ENCODE measurements around the gene CCSER1.

The CCSER1 gene

DNA sequence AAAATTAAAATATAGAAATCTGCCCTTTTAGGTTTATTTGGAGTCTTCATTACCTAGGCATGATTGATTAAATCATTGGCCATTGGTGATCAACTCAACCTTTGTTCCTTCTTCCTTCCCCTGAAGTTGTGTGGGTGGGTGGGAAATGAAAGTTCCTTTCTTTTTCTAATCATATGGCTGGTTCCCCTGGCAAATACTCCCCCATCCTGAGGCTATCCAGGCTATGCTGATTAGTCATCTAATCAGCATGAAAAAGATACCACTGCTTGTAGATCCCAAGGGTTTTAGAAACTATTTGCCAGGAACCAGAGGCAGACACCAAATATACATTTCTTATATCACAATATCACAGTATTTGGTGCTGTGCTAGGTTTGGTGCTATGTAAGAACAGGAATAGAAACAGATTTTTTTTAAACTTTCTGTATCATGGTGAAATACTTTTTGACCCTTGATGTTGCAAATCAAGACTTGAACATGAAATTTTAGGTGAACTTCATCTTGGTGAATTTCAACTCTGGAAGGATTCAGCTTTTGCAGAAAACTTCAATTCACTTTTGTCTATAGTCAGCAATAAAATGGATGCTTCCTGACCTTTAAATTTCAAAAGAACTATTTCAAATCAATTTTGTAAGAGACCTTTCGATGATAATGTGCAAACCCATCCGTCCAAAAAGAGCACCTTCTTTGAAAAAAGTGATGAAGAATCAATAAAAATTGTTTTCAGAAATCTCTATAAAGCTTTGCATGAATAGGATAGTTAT, 71.1 kb downstream of the CCSER1 start:
- no peak for DNase-seq

DNA sequence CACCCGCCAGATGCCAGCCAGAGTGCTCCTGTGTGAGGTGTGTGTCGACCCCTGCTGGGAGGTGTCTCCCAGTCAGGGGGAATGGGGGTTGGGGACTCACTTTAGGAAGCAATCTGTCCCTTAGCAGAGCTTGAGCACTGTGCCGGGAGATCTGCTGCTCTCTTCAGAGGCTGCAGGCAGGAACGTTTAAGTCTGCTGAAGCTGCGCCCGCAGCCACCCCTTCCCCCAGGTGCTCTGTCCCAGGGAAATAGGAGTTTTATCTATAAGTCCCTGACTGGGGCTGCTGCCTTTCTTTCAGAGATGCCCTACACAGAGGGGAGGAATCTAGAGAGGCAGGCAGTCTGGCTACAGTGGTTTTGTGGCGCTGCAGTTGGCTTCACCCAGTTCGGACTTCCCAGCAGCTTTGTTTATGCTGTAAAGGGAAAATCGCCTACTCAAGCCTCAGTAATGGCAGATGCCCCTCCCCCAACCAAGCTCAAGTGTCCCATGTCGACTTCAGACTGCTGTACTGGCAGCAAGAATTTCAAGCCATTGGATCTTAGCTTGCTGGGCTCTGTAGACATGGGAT, 80.8 kb downstream of the CCSER1 start:
- DNase-seq, result no peak

GRCh38 chr4:90209922-90210321, 82.7 kb downstream of the CCSER1 start:
- DNase-seq, result no peak

- no peak for DNase-seq
Measured at GRCh38 chr4:90211174-90211573, 84.0 kb downstream of the CCSER1 start.

- DNase-seq, result no peak
Measured at GRCh38 chr4:90215286-90215685, 88.1 kb downstream of the CCSER1 start.

DNA sequence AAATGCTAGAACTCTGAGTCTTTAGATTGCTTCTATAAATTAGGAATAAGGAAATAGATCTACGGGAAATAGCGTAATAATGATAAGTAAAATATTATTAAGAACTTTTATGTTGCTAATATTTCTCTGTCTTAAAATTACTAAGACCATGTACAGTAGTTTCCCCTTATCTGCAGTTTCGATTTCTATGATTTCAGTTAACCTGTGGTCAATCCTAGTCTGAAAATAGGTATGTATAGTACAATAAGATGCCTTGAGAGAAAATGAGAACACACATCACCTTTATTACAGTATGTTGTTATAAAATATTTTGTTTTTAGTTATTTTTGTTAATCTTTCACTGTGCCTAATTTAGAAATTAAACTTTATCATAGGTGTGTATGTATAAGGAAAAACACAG, 92.6 kb downstream of the CCSER1 start:
- DNase-seq, result no peak

DNA sequence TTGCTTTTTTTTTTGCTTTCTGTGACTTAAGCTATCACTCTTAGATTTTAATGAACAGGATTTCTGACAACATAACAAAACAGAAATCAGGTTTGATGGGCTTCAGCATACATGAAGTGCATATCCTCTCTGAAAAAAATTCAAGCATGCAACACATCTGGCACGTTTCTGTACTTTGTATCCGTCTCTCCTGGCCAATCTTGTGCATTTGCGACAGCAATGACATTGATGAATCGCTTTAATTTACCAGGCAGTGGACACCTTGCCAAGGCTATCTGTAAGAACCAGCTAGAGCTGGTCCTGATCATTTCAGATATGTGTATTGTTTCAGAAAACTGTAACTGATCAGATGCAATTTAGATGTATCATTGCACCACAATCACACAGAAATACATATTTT, 93.3 kb downstream of the CCSER1 start:
- DNase-seq, result no peak

GRCh38 chr4:90226734-90227133, 99.5 kb downstream of the CCSER1 start:
- no peak for DNase-seq

DNA sequence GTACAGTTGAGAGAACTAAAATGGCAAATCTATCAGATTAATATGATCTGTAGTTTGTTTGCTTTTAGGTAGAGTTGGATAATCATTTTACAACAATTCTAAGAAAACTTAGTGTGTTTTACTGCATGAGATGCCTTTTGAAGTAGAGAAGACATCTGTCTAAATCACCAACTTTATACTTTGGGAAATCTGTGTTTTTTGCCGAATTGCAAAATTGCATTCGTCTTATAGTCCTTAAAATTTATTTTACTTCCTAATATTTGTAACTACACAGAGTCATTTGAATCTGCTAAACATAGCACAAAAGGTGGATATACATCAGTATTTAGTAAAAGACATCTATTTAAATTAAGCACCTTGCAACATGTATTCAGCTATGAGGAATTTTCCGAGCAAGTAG, 100.0 kb downstream of the CCSER1 start:
- no peak for DNase-seq

DNA sequence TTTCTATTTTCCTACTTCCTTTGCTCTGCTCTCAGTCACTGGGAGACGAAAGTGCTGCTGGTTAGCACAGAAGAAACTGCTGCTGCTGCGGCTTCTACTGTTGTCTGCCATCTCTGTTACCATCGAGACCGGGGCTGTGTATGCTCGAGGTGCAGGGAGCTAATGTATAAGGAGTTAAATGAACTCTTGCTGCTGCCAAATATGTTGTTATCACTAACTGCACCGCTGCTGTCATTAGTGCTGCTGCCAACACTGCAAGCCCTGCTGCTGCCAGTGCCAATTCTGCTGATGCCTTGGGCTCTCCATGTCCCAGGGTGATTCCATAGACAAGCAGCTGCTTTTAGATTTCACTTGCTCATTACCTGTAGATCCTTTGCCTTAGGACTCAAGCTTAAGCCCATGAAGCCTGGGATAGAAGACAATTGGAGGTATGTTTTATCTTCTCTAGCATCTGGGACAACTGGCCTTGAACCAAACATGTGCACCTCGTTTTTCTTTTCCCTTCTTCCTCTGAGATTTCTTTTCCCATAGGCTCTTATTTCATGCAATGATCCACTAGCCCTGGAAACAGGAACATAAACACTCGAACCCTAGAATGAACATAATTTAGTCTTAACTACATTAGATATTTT, 107.8 kb downstream of the CCSER1 start:
- DNase-seq, result no peak

DNA sequence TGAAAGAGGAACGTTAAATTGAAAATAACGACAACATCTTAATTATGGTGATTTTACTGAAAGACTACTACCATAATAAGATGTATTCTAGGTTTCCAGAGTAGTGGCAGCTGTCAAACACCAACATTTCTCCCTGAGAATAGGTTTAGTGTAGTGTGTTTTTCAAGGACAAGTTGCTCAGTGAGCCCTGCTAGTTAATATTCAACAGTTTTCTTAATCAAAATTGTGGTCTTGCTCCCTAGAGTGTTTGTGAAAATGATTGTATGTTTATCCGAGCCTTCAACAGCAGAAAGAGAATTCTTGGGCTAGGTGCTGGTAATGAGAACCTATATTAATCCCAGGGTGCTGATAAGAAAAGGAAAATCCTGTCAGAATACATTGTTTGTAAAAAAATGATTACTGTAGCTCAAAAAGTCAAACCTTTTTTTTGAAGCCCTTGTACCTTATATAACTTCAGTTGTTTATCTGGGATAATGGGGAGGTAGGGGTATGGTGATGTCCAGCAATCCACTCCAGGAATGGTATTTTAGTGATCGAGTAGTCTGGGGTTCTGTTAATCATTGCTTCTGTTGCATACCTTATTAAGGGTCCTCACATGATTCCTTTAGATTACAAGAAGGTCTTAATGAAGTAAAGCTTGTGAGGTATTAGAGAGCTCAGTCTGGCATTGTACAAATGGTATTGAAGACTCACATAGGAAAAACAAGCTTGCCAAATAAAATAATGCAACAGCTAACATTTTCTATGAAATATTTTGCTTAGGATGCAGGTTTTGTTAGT, 110.7 kb downstream of the CCSER1 start:
- no peak for DNase-seq

DNA sequence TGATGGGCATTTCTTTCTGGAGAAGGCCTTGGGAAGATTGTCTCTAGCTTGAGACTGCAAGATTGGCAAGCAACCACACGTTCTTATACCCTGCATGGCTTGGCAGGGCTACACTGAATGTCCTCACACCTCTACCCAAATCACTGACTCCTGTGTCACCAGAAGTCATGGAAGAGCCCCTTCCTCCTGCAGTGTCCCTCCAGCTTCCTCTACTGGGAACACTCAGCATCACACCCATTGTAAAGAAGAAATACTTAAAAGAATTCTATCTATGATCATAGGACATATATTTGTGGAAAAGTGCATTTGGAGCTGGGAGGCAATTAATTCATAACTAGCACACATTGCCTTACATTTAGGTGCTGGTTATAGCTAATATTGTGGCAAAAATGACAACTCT, 113.1 kb downstream of the CCSER1 start:
- DNase-seq, result no peak

GRCh38 chr4:90241008-90241407, 113.8 kb downstream of the CCSER1 start:
- DNase-seq, result no peak

DNA sequence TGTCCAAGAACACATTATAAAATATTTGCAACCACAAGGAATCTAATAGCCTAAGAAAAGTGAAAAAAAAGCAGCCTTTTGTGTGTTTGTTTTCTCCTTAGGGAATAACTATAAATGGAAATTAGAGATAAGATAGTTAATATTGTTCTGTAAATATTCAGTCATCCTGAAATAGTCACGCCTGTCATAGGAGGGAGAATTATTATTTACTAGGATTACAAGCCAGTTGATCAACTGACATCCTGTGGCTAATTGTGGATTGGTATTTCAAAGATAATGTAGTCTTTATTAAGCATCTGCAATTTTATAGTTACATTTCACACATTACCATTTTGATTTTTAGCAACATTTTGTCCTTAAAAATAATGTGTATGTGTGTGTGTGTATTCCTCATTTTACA, 118.6 kb downstream of the CCSER1 start:
- DNase-seq, result no peak

- no peak for DNase-seq
Measured at GRCh38 chr4:90246816-90247215, 119.6 kb downstream of the CCSER1 start.

- no peak for DNase-seq
Measured at GRCh38 chr4:90254357-90254756, 127.2 kb downstream of the CCSER1 start.

- DNase-seq, result no peak
Measured at GRCh38 chr4:90274175-90274574, 147.0 kb downstream of the CCSER1 start.

DNA sequence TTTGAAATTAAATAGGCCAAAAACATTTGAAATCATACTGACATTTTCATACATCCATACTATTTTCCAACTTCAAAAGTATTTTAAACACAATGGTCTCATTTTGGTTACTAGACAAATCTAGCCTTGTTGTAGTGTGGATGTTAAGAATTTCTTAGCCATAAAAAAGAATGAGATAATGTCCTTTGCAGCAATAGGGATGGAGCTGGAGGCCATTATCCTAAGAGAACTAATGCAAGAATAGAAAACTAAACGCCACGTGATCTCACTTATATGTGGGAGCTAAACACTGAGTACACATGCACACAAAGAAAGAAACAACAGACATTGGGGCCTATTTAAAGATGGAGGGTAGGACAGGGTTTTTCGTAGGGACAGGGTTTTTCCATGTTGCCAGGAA, 153.8 kb downstream of the CCSER1 start:
- DNase-seq, result no peak

GRCh38 chr4:90281541-90282355, 154.6 kb downstream of the CCSER1 start:
- DNase-seq, result no peak

DNA sequence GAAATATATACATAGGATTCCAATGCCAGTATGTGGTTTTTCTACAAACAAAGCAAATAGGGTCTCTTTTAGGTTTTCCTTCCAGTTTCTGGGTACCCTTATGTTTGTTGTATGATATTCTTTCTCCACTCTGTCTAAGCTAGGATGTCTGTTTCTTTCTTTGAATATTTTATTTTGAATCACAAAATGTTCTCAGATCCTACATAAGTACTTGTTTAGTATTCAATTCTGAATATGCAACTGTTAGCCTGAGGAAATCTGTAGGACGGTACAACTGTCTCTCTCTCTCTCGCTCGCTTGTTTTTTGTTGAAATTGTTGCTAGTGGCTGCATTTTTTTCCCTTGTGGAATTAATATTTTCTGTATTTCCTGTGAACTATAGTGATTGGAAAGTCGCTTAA, 163.2 kb downstream of the CCSER1 start:
- no peak for DNase-seq

DNA sequence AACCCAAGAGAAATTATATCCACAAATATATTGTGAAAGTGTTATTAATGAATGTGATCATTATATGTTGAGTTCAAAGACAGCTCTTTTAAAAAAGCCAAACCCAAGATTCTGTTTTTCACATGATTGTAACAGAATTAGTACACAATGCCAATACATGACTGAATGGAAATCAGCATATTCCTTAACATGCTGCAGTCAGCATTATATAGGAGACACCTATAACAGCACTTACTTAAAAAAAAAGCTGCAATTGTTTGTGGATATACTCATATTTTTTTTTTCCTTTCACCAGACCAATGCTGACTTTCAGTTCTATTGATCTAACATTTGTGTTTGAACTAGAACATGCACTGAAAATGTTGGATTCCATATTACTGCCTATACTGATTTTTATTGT, 165.2 kb downstream of the CCSER1 start:
- no peak for DNase-seq

GRCh38 chr4:90293320-90293719, 166.1 kb downstream of the CCSER1 start:
- DNase-seq, result no peak

DNA sequence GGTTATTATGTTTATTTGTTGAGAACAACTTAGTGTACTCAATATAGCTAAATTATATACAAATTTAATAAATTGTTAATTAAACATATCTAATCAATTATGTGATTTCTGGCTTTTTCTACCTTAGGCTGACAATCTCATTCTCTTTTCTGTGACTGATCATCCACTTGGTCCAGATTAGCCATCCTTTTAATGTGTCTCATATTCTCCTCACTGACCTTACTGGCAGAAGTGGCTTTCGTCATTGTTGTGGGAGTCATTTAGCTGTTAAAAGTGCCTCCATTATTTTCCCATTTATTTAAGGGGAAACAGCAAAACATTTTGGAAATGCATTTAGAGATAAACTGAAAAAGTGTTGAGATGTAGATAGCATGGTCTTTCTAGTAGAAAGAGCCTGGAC, 172.2 kb downstream of the CCSER1 start:
- no peak for DNase-seq
